Measurements from ENCODE around the gene UGT1A3.

Gene UGT1A3

GRCh38 chr2:233799087-233799665, 70.3 kb downstream of the UGT1A3 start:
- no peak for DNase-seq

GRCh38 chr2:233799716-233800115, 70.9 kb downstream of the UGT1A3 start:
- no peak for DNase-seq

- DNase-seq: no peak
These were observed 71.4 kb downstream of the UGT1A3 start for GRCh38 chr2:233800208-233800607.

GRCh38 chr2:233801357-233802131, 72.7 kb downstream of the UGT1A3 start:
- DNase-seq: no peak

GRCh38 chr2:233802132-233802815, 73.4 kb downstream of the UGT1A3 start:
- DNase-seq: no peak

- DNase-seq: no peak
These were observed 74.6 kb downstream of the UGT1A3 start for GRCh38 chr2:233803292-233803911.

GRCh38 chr2:233803994-233804393, 75.2 kb downstream of the UGT1A3 start:
- DNase-seq: no peak

- DNase-seq: no peak
These were observed 78.5 kb downstream of the UGT1A3 start for GRCh38 chr2:233807215-233807865.

- DNase-seq: no peak
These were observed 79.4 kb downstream of the UGT1A3 start for GRCh38 chr2:233807966-233808935.

GRCh38 chr2:233810385-233810784, 81.5 kb downstream of the UGT1A3 start:
- no peak for DNase-seq

GRCh38 chr2:233811087-233811486, 82.2 kb downstream of the UGT1A3 start:
- no peak for DNase-seq

GRCh38 chr2:233811732-233812131, 82.9 kb downstream of the UGT1A3 start:
- no peak for DNase-seq

- no peak for DNase-seq
These were observed 84.6 kb downstream of the UGT1A3 start for GRCh38 chr2:233813236-233814055.

GRCh38 chr2:233814056-233814835, 85.4 kb downstream of the UGT1A3 start:
- DNase-seq: no peak

- DNase-seq: no peak
These were observed 87.0 kb downstream of the UGT1A3 start for GRCh38 chr2:233815861-233816260.

- DNase-seq: no peak
These were observed 87.5 kb downstream of the UGT1A3 start for GRCh38 chr2:233816334-233816733.

GRCh38 chr2:233816771-233817170, 87.9 kb downstream of the UGT1A3 start:
- no peak for DNase-seq

GRCh38 chr2:233817361-233817911, 88.6 kb downstream of the UGT1A3 start:
- no peak for DNase-seq

GRCh38 chr2:233817995-233818638, 89.3 kb downstream of the UGT1A3 start:
- DNase-seq: no peak

Data from SIG-M5 (cell line).